UCSD-AML1 (cell line): ENCODE measurements around the gene RAB40C.

Experiments used
- DNase-seq: peaks from one replicate; lab custom pipeline; 2025; ENCODE audit not compliant: unreplicated experiment; lab: John Stamatoyannopoulos, UW

RAB40C gene, protein sequence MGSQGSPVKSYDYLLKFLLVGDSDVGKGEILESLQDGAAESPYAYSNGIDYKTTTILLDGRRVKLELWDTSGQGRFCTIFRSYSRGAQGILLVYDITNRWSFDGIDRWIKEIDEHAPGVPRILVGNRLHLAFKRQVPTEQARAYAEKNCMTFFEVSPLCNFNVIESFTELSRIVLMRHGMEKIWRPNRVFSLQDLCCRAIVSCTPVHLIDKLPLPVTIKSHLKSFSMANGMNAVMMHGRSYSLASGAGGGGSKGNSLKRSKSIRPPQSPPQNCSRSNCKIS

DNA sequence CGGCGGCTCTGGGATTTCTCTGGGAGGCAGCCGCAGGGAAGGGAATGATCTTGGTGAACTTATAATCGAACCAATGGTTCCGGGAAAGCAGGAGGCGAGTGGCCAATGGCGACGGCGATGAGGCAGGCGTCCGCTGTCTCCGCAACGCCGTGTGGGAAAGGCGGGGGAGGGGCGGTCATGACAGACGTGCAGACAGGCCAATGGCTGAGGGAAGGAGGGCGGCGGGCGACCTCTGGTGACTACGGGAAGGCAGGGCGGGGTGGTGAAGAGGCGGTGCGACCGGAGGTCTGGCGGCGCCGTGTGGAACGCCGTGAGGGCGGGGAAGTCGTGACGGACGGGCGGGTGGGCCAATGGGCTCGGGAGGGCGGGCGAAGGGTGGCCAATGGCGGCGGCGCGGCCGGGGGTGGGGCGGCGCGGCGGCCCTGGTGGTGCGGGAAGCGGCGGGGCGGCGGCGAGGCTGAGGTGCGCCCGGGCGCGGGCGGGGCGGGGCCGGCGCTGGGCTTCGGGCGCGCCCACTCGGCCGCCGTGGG is at the start of gene RAB40C:
RAB40C (plus strand) TSS at position 409 of the 530 bp plus-strand sequence. CDS start 226 bp downstream, outside the sequence.
- peak; percentile 97 for DNase-seq

DNA sequence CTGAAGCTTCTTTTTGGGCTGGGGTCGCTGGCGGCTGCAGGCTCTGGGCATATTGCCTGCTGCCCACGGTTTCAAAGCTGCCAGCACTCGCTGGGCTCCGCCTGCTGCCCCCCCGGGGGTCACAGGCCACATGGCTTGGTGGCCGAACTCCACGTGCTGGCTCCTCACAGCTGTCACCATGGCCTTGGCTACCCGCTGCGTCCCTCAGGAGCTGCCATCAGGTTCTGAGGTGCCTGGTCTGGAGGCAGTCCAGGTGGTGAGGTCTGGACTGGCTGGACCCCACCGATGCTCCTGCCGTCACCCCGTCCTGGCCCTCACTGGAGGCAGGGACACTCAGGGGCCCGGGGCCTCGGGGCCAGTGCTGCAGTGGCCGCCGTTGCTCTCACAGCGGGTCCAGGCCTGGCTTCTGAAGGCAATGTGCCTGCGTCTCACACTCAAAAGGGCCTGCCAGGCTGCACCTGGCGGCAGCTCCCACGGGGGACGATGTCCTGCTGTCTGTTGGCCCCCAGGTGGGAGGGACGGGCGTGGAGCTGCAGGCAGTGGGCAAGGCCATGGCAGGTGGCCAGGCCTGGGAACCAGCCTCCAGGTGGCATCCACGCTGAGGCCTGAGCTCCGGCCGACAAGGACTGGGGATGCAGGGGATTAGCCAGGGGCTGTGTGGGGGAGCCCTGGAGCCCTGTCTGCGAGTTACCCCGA is 49.1 kb upstream of the RAB40C start:
- DNase-seq = no peak

DNA sequence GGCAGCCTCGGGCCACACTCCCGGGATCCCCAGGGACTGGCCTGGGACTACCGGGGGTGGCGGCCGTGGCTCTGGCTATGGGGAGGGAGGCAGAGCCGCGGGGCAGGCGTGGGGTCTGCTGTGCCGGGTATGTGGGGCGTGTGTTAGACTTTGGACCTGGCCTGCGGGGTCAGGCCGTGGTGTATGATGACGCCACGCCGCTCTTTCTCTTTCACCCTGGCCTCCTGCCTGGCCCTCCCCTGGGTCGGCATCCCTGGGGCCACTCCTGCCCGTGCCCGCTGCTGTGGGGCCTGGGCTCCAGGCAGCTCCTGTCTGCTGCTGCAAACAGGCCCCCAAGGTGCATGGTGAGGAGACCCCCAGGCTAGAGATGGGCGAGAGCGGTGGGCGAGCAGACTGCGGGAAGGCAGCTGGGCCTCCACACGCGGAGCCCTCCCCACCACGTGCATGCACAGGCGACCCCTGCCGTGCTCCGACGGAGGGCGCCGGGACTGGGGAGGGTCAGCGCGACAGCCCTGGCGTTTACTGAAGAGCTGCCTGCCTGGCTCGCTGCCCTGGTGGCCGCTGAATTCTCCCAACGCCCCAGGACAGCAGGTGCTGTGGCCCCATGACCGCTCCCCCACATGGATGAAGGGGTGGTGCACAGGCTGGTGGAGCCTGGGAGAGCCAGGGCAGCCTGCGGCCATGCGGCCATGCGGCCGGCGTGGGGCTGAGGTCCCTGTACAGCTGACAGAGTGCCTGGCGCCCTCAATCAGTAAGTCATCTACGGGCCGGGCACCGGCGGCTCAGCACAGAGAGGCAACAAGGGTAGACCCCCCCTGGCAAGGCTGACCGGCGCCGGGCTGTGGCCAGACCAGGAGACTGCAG is 46.3 kb upstream of the RAB40C start:
- DNase-seq = no peak

DNA sequence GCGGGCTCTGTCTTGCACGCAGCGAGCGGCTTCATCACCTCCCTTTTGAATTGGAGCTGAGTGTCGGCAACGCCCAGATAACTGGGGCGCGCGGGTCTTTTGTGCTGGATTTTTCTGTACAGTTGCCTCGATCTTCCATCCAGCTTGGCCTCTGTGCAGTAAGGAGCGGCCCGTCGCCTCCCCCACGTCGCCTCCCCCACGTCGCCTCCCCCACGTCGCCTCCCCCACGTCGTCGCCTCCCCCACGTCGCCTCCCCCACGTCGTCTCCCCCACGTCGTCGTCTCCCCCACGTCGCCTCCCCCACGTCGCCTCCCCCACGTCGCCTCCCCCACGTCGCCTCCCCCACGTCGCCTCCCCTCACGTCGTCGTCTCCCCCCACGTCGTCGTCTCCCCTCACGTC is 45.3 kb upstream of the RAB40C start:
- DNase-seq = no peak

DNA sequence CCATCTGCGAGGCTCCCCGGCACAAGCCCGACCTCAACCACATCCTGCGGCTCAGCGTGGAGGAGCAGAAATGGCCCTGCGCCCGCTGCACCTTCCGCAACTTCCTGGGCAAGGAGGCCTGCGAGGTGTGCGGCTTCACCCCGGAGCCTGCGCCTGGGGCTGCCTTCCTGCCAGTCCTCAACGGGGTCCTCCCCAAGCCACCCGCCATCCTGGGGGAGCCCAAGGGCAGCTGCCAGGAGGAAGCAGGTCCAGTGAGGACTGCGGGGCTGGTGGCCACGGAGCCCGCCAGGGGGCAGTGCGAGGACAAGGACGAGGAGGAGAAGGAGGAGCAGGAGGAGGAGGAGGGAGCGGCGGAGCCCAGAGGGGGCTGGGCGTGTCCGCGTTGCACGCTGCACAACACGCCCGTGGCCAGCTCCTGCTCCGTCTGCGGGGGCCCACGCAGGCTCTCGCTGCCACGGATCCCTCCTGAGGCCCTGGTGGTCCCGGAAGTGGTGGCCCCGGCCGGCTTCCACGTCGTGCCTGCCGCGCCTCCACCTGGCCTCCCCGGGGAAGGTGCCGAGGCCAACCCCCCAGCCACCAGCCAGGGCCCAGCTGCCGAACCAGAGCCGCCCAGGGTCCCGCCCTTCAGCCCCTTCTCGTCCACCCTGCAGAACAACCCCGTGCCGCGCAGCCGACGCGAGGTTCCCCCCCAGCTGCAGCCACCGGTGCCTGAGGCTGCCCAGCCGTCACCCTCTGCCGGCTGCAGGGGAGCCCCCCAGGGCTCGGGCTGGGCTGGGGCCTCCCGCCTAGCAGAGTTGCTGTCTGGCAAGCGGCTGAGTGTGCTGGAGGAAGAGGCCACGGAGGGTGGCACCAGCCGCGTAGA is 42.7 kb upstream of the RAB40C start:
- DNase-seq = peak; percentile 94

DNA sequence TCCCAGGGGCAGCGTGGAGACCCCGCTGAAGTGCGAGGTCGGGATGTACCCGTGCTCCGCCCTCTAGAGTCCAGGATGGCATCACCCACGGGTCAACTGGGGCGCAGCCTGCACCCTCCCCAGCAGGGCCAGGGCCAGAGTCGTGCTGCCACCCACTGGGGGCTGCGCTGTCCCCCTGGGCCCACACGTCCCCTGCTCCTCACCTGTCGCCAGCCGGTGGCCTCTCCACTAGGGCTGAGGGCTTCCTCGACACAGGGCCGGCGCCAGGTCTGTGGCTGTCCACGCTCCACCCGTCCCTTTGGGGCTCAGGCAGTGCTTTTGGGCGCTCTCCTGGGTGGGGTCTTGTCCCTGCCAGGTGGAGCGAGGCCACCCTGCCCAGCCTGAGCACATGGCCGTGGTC is 41.3 kb upstream of the RAB40C start:
- no peak for DNase-seq

DNA sequence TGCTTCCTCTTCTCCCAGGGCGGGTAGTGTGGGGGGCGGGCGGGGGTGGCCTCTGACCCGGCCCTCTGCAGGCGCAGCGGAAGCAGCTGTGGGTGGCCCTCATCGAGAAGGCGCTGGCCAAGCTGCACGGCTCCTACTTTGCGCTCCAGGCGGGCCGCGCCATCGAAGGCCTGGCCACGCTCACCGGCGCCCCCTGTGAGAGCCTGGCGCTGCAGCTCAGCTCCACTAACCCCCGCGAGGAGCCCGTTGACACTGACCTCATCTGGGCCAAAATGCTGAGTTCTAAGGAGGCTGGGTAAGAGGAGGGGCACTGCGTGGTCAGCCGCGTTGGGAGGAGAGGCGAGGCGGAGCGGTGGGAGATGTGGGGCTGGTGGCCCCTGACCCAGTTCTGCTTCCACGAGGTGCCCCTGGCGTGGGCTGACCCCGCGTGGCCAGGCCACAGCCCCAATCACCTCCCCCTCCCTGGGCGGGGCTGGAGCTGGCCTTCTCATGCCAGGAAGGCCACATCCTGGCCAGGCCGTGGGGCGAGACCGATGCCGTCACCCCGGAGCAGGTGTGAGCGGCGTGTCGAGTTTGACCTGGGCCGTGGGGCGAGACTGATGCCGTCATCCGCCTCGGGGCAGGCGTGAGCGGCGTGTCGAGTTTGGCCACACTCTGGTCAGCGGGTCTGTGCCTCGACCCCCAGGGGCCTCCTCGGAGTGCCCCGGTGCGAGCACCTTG is 40.2 kb upstream of the RAB40C start:
- no peak for DNase-seq

DNA sequence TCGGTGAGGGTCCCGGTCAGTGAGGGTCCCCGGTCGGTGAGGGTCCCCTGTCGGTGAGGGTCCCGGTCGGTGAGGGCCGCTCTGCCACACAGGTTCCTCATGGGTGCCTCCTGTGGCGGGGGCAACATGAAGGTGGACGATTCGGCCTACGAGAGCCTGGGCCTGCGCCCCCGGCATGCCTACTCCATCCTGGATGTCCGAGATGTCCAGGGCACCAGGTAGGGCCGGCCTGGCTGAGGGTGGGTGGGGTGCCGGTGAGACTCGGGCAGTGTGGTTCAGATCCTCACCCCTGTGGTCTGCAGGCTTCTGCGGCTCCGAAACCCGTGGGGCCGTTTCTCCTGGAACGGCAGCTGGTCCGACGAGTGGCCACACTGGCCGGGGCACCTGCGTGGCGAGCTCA is 38.7 kb upstream of the RAB40C start:
- DNase-seq = no peak

DNA sequence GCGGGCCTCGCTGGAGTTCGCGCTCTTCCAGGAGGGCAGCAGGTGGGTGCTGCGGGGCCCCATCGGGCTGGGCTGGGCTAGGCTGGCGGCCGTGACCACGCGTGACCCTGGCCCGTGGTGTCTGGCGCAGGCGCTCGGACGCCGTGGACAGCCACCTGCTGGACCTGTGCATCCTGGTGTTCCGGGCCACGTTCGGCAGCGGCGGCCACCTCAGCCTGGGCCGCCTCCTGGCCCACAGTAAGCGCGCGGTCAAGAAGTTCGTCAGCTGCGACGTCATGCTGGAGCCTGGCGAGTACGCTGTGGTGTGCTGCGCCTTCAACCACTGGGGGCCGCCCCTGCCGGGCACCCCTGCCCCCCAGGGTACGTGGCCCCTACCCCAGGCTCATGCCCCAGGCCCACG is 37.7 kb upstream of the RAB40C start:
- DNase-seq = no peak

DNA sequence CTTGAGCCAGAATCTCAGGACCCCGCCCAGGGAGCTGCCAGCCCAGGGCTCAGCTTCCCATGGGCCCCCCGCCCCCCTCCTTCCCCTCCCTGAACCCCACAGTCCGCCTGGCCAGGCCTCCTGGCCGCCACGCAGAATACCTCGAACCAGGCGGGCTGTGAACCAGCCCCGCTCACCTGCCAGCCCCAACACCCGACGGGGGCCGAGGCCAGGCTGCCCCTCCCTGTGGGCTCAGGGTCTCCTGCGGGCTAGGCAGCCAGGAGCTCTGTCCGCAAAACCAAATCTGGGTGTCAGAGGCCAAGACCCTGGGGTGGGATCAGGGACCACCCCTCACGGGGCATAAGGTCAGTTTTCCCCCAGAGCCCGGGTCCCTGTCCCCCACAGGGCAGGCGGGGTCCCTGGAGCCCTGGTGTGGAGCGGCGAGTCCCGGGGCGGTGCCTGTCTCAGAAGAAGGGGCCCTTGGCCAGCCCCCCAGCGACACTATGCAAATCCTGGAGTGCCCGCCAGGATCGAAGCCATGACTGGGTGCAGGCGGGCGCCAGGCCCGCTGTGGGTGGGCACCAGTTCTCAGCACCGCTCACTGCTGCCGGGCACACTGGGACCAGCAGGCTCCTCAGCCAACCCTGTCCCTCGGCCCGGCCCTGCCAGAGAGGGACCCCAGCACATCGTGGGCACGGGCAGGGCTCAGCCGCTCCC is 36.1 kb upstream of the RAB40C start:
- DNase-seq = no peak

DNA sequence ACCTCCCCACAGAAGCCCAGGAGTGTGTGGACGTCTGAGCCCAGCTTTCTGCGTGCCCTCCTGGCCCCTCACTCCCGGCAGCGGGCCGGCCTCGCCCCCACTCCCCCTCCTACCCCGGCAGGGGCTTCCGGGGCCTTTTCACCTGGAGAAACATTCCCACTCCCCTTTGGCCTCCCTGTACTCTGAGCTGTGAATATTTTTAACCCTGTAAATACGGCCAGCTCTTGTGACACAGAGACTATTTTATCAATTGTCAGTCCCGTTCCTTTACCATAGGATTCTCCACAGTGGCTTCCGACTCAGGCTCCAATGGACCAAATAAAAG is 35.6 kb upstream of the RAB40C start:
- DNase-seq = no peak

DNA sequence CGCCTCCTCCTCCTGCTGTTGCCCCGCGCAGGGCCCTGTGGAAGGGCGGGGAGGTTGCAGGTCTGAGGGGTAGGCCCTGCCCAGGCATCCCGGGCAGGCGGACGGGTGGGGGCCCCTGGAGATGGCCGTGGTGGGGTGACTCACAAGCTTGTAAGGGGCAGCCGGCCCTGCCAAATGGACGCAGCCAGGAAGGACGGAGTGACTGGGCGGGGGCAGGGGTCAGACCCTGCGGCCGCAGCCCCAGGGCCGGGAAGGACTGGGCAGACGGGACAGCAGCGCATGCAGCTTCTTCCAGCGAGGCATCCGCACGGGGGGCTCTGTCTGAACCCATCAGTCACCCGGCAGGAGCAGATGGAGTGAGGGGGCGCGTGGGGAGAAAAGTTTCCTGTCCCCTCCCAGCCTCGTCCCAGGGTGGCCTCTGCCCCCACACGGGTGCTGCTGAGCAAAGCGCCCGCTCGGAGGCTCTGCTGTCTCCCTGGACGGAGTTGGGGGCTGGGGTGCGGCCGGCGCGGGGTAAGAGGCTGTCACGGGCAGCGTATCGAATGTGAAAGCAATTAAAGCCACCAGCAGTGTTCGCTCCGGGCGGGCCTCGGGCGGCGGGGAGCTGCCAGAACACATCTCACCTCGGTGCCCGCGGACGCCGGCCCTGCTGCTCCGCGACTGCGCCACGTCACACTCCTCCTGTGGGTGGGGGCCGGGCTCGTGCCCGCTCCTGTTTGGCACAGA is 35.1 kb upstream of the RAB40C start:
- no peak for DNase-seq

DNA sequence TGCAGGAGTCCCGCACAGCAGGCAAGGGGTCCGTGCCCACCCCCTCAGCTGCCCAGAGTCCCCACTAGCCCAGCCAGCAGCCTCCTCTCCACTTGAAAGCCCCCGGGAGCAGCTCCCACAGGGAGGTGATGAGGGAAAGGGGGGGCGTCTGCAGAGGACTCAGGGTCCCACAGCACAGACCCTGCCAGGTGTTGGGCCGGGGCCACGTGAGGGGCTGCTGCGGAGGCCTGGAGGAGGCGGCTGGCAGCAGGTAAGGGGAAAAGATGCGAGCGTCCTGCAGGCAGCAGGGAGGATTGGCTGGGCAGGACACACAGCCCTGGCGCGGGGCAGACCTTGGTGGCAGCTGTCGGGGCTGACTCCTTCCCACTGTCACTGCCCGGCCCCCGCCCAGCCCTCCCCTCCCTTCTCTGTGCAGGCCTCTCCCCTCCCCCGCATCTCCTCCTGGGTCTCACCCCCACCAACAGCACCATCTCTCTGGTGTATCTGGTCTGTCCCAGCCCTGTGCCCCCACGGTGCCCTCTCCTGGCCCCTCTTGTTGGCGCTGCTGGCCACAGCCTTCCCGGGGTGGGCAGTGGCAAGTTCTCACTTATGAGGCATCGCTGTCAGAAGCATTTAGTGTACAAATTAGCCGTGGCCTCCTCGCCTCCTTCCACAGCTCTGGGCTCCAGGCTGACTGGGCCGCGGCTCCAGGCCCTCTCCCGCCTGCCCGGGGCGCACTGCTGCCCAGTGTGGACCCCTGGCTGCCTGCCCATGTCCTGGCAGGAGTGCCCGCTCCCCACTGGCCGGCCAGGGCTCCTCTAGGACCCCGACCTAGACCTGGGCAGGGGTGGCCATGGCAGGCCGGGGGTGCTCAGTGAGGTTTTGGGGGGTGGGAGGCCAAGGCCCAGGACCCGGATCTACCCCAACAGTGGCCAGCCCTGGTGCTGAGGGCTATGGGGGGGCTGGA is 34.1 kb upstream of the RAB40C start:
- DNase-seq = no peak

DNA sequence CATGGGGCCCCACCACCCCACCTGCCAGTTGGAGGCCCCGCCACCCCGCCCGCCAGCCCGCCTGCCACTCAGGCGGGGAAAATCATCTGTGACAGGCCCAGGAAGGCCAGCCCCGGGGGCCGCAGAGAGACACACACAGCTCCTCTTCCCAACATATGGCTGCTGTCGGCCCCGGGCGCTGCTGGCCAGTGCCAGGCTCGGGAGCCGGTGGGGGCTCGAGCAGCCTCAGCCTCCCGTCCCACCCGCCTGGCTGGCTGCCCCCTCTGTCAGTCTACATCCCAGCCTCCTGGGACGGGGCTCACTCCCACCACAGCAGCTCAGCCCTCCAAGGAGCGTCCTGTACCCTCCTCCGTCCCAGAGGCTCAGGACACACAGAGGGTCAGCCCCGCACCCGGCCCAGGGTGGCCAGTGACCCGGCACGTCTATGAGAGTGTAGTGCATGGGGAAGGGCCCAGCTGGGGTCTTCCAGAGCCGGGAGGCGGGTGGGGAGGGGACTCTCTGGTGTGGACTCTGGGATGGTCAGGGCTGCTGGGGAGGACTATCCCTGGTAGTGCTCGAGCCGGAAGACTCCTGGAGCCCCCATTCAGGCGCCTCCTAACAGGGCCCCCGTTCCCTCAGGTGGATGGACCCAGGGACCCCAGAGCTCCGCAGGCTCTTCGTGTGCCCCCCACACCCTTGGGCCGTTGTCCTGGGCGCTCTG is 33.2 kb upstream of the RAB40C start:
- no peak for DNase-seq

DNA sequence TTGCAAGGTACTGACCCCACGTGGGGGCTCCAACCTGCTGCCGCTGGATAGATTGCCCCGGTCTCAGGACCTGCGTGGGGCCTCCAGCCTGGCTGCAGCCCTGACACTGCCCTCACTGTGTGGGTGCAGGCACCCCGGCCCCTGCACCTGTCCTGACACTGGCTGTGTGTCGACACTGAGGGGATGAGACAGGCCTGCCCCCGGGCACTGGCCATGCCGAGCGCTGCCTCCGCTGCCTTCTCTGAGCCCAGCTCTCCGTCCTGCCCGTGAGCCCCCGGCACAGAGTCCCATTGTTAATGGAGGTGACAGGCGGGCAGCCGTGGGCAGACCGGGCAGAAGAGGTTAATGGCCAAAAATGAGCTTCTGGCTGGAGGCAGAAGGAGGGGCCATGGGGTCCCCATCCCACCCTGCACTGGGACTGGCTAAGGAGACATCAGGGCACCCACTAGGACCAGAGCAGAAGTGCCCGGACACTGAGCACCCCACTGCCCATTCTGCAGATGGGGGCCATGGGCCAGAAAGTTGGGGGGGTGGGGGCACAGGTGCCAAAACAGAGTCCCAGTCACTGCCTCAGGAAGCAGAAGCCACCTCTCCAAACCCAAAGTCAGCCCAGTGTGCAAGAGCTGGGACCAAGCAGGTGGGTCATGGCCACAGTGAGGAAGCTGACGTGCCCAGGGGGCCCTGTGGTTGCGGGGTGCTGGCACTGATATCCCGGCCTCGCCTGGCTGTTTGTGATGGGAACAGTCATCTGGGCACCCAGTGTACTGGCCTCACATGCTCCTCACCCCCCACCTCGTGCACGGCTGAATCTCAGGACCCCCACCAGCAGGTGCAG is 32.2 kb upstream of the RAB40C start:
- no peak for DNase-seq

DNA sequence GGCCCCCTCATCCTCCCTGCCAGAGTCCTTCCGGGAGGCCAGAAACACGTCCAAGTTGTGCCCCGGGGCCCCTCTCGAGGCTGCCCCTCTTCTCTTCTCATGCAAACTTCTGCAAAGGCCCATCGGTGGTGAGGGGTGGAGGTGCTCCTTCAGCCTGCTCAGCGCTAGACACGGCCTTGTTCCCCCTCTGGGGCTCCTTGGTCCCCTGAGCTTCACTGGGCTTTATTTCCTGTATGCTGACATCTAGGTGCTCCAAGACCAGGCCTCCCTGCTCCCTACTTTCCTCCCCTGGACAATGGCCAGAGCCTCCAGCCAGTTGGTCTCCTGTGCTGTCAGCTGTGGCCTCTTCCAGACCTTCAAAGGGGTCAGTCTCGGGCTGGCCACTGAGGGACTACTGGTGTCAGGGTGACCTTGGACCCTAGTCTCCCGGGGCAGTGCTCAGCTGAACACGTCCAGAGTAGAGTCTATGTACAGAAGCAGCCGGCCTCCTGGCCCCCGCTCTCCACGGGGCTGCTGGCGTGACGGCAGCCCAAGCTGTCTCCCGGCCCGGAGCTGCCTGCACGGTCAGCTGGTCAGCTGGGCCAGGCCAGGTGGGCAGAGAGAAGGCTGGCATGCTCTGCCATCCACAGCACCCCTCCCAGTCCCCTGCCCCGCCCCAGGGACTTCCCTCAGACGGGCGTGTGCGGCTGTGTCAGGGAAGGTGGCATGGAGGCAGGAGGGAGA is 31.4 kb upstream of the RAB40C start:
- DNase-seq = no peak
